Neural progenitor cell (in vitro differentiated cells): ENCODE measurements around the gene TSHZ1.

Experiments used
- CTCF ChIP-seq: fragments of 200-600 bp; sonication (generic); IDR thresholded peaks from 2 replicates; pipeline ENCODE4 v1.5.1; 2017; ENCODE audit warnings: antibody characterized with exemption, mild to moderate bottlenecking
- EZH2 ChIP-seq: fragments of 200-600 bp; sonication (generic); IDR thresholded peaks from 2 replicates; pipeline ENCODE4 v1.6.1; 2017; ENCODE audit warnings: antibody characterized with exemption, mild to moderate bottlenecking, moderate library complexity

- no peak for TF ChIP-seq CTCF
- TF ChIP-seq EZH2: no peak
Measured at GRCh38 chr18:75163736-75164135, 46.9 kb upstream of the TSHZ1 start.
